HEK293 (cell line): Measurements from ENCODE around the gene SEMA4F.

Experiments used
- EGR2 ChIP-seq: fragments of 450-650 bp; formaldehyde crosslinking; IDR thresholded peaks from 2 replicates; pipeline ENCODE4 v1.5.1; 2016; ENCODE audit warnings: low read depth, missing biosample characterization, missing genetic modification characterization
- FEZF1 ChIP-seq: fragments of 450-650 bp; formaldehyde crosslinking; IDR thresholded peaks from 2 replicates; pipeline ENCODE4 v1.5.1; 2016; ENCODE audit warnings: missing biosample characterization, missing genetic modification characterization
- HOXC10 ChIP-seq: sonication (generic); formaldehyde crosslinking; IDR thresholded peaks from 2 replicates; pipeline ENCODE4 v1.8.1; 2023; ENCODE audit warnings: mild to moderate bottlenecking, missing genetic modification reagents
- KLF1 ChIP-seq: fragments of 450-650 bp; formaldehyde crosslinking; IDR thresholded peaks from 2 replicates; pipeline ENCODE4 v1.5.1; 2016; ENCODE audit warnings: missing biosample characterization, missing genetic modification characterization
- MZF1 ChIP-seq: fragments of 450-650 bp; formaldehyde crosslinking; IDR thresholded peaks from 2 replicates; pipeline ENCODE4 v1.5.1; 2017; ENCODE audit warnings: missing biosample characterization, missing genetic modification characterization, borderline replicate concordance
- PRDM6 ChIP-seq: fragments of 450-650 bp; formaldehyde crosslinking; IDR thresholded peaks from 2 replicates; pipeline ENCODE4 v1.5.1; 2017; ENCODE audit warnings: missing biosample characterization, missing genetic modification characterization
- SALL2 ChIP-seq: fragments of 450-650 bp; formaldehyde crosslinking; IDR thresholded peaks from 2 replicates; pipeline ENCODE4 v1.5.0; 2017; ENCODE audit warnings: missing biosample characterization, mild to moderate bottlenecking, missing genetic modification characterization, borderline replicate concordance
- WT1 ChIP-seq: fragments of 450-650 bp; formaldehyde crosslinking; IDR thresholded peaks from 2 replicates; pipeline ENCODE4 v1.5.1; 2016; ENCODE audit warnings: missing biosample characterization, missing genetic modification characterization
- ZBTB26 ChIP-seq: fragments of 450-650 bp; formaldehyde crosslinking; optimal IDR thresholded peaks from 2 replicates; pipeline ENCODE3; 2016; ENCODE audit warnings: missing biosample characterization, mild to moderate bottlenecking, missing genetic modification characterization
- ZFHX2 ChIP-seq: fragments of 450-650 bp; formaldehyde crosslinking; conservative IDR thresholded peaks from 2 replicates; pipeline ENCODE4 v1.5.1; 2016; ENCODE audit warnings: missing biosample characterization, missing genetic modification characterization
- ZFP69B ChIP-seq: fragments of 450-650 bp; formaldehyde crosslinking; IDR thresholded peaks from 2 replicates; pipeline ENCODE4 v1.5.1; 2016; ENCODE audit warnings: missing biosample characterization, missing genetic modification characterization
- ZNF169 ChIP-seq: fragments of 450-650 bp; formaldehyde crosslinking; IDR thresholded peaks from 2 replicates; pipeline ENCODE4 v1.5.1; 2016; ENCODE audit warnings: missing biosample characterization, missing genetic modification characterization
- ZNF202 ChIP-seq: fragments of 450-650 bp; formaldehyde crosslinking; IDR thresholded peaks from 2 replicates; pipeline ENCODE4 v1.5.1; 2016; ENCODE audit warnings: missing biosample characterization, missing genetic modification characterization, borderline replicate concordance
- ZNF26 ChIP-seq: fragments of 450-650 bp; formaldehyde crosslinking; IDR thresholded peaks from 2 replicates; pipeline ENCODE4 v1.5.1; 2016; ENCODE audit warnings: missing biosample characterization, missing genetic modification characterization
- ZNF266 ChIP-seq: fragments of 450-650 bp; formaldehyde crosslinking; IDR thresholded peaks from 2 replicates; pipeline ENCODE4 v1.5.1; 2016; ENCODE audit warnings: missing biosample characterization, missing genetic modification characterization, low read depth
- ZNF274 ChIP-seq, 2 experiments: fragments of 200-500 bp in 1 of 2; fragments of 450-650 bp in 1 of 2; sonication (Bioruptor generic) in 1 of 2; formaldehyde crosslinking in 1 of 2; IDR thresholded peaks; 2 replicates each; pipeline versions ENCODE4 v1.5.1 to v1.6.1; 2014 to 2016; ENCODE audit warnings: borderline replicate concordance in 1 of 2, inconsistent platforms in 1 of 2, low read length in 1 of 2, missing biosample characterization in 1 of 2, missing genetic modification characterization in 1 of 2
- ZNF280C ChIP-seq: fragments of 450-650 bp; formaldehyde crosslinking; IDR thresholded peaks from 2 replicates; pipeline ENCODE4 v1.5.1; 2016; ENCODE audit warnings: missing biosample characterization, missing genetic modification characterization
- ZNF311 ChIP-seq: fragments of 450-650 bp; formaldehyde crosslinking; IDR thresholded peaks from 2 replicates; pipeline ENCODE4 v1.5.1; 2017; ENCODE audit warnings: missing biosample characterization, missing genetic modification characterization, borderline replicate concordance
- ZNF37A ChIP-seq: fragments of 450-650 bp; IDR thresholded peaks from 2 replicates; pipeline ENCODE4 v1.5.1; 2018; ENCODE audit warnings: missing biosample characterization, missing genetic modification characterization
- ZNF449 ChIP-seq: fragments of 450-650 bp; formaldehyde crosslinking; IDR thresholded peaks from 2 replicates; pipeline ENCODE4 v1.5.1; 2017; ENCODE audit warnings: missing biosample characterization, mild to moderate bottlenecking, missing genetic modification characterization, moderate library complexity
- ZNF544 ChIP-seq: fragments of 450-650 bp; formaldehyde crosslinking; IDR thresholded peaks from 2 replicates; pipeline ENCODE4 v1.5.0; 2017; ENCODE audit warnings: missing biosample characterization, missing genetic modification characterization
- ZNF548 ChIP-seq: fragments of 450-650 bp; formaldehyde crosslinking; IDR thresholded peaks from 2 replicates; pipeline ENCODE4 v1.5.1; 2016; ENCODE audit warnings: missing biosample characterization, missing genetic modification characterization
- ZNF549 ChIP-seq: fragments of 450-650 bp; IDR thresholded peaks from 2 replicates; pipeline ENCODE4 v1.5.1; 2018; ENCODE audit warnings: missing biosample characterization, missing genetic modification characterization, mild to moderate bottlenecking, inconsistent platforms, moderate library complexity
- ZNF558 ChIP-seq: fragments of 450-650 bp; formaldehyde crosslinking; IDR thresholded peaks from 2 replicates; pipeline ENCODE4 v1.5.1; 2016; ENCODE audit warnings: missing biosample characterization, missing genetic modification characterization
- ZNF560 ChIP-seq: fragments of 450-650 bp; formaldehyde crosslinking; IDR thresholded peaks from 2 replicates; pipeline ENCODE4 v1.5.1; 2017; ENCODE audit warnings: missing biosample characterization, missing genetic modification characterization, borderline replicate concordance
- ZNF596 ChIP-seq: fragments of 450-650 bp; IDR thresholded peaks from 2 replicates; pipeline ENCODE4 v1.5.0; 2018; ENCODE audit warnings: missing biosample characterization, mild to moderate bottlenecking, missing genetic modification characterization, moderate library complexity
- ZNF654 ChIP-seq: fragments of 450-650 bp; formaldehyde crosslinking; IDR thresholded peaks from 2 replicates; pipeline ENCODE4 v1.5.1; 2016; ENCODE audit warnings: low read depth, missing biosample characterization, missing genetic modification characterization
- ZNF664 ChIP-seq: fragments of 450-650 bp; formaldehyde crosslinking; IDR thresholded peaks from 2 replicates; pipeline ENCODE4 v1.5.1; 2016; ENCODE audit warnings: missing biosample characterization, missing genetic modification characterization
- ZNF677 ChIP-seq: fragments of 450-650 bp; IDR thresholded peaks from 2 replicates; pipeline ENCODE4 v1.5.0; 2018; ENCODE audit warnings: missing biosample characterization, mild to moderate bottlenecking, missing genetic modification characterization, moderate library complexity
- ZSCAN30 ChIP-seq: fragments of 450-650 bp; IDR thresholded peaks from 2 replicates; pipeline ENCODE4 v1.5.1; 2018; ENCODE audit warnings: missing biosample characterization, mild to moderate bottlenecking, missing genetic modification characterization, moderate library complexity
- ZSCAN5A ChIP-seq: fragments of 450-650 bp; formaldehyde crosslinking; IDR thresholded peaks from 2 replicates; pipeline ENCODE4 v1.5.1; 2016; ENCODE audit warnings: missing biosample characterization, missing genetic modification characterization

Gene SEMA4F

GRCh38 chr2:74715081-74715791 lies 61.2 kb downstream of the SEMA4F start (continued):
- TF ChIP-seq ZNF280C (tag by site-specific recombination): no peak
- TF ChIP-seq ZBTB26 (tag by site-specific recombination): peak; percentile 50
- no peak for TF ChIP-seq ZNF37A (tag by site-specific recombination)
- TF ChIP-seq ZNF549 (tag by site-specific recombination): no peak
- TF ChIP-seq EGR2: peak; percentile 65
- TF ChIP-seq ZSCAN30 (tag by site-specific recombination): no peak; the same call in none of the 2 replicates
- no peak for TF ChIP-seq ZNF544 (tag by site-specific recombination)
- peak; percentile 29; the same call in 1 of the 2 replicates for TF ChIP-seq ZFP69B (tag by site-specific recombination)
- no peak for TF ChIP-seq ZNF274 (IDR thresholded peaks at IDR 0.05; ENCODE audit: low read length)
- no peak for TF ChIP-seq ZNF274 (tag by site-specific recombination; IDR thresholded peaks at IDR 0.05; ENCODE audit: borderline replicate concordance)
- no peak for TF ChIP-seq ZNF664 (tag by site-specific recombination)
- TF ChIP-seq SALL2 (tag by site-specific recombination): no peak
- no peak for TF ChIP-seq MZF1 (tag by site-specific recombination)
- TF ChIP-seq ZNF596 (tag by site-specific recombination): no peak
- TF ChIP-seq ZNF654 (tag by site-specific recombination): peak; percentile 57
- no peak for TF ChIP-seq HOXC10
- no peak for TF ChIP-seq ZNF677 (tag by site-specific recombination)
- TF ChIP-seq ZSCAN5A (tag by site-specific recombination): no peak
- TF ChIP-seq ZNF449 (tag by site-specific recombination): peak; percentile 57; the same call in 1 of the 2 replicates
- TF ChIP-seq ZNF266 (tag by site-specific recombination): no peak
- TF ChIP-seq ZNF202: no peak
- TF ChIP-seq ZNF560 (tag by site-specific recombination): no peak
- no peak for TF ChIP-seq FEZF1 (tag by site-specific recombination)
- no peak for TF ChIP-seq WT1 (tag by site-specific recombination)
- no peak for TF ChIP-seq ZNF548 (tag by site-specific recombination)
- TF ChIP-seq ZNF26 (tag by site-specific recombination): no peak
- TF ChIP-seq KLF1: no peak
- TF ChIP-seq ZFHX2 (tag by site-specific recombination): peak; percentile 84
- TF ChIP-seq PRDM6: no peak
- no peak for TF ChIP-seq ZNF169 (tag by site-specific recombination)
- no peak for TF ChIP-seq ZNF558 (tag by site-specific recombination)
- no peak for TF ChIP-seq ZNF311 (tag by site-specific recombination)
